HG03521 (cell line): ENCODE data around the gene CARD14.
"Not testable (repeated sequence)": the region's sequence is repeated elsewhere in the genome, so short reads cannot be mapped to it uniquely, and the experiment has no call there.

ENCODE experiments used
- ATAC-seq: cut with Tn5 transposase; IDR thresholded peaks from one replicate; pipeline ENCODE4 v1.9.1; 2021; ENCODE audit warnings: mild to moderate bottlenecking, moderate library complexity; ENCODE audit not compliant: unreplicated experiment

The CARD14 gene

GRCh38 chr17:80183581-80184422 is 14.0 kb downstream of the CARD14 start:
- no peak for ATAC-seq

GRCh38 chr17:80184423-80184714 is 14.5 kb downstream of the CARD14 start:
- no peak for ATAC-seq

GRCh38 chr17:80185968-80186367 is 16.1 kb downstream of the CARD14 start:
- no peak for ATAC-seq

GRCh38 chr17:80187090-80187489 is 17.3 kb downstream of the CARD14 start:
- no peak for ATAC-seq

- ATAC-seq: no peak
Observed at GRCh38 chr17:80187515-80187941, 17.7 kb downstream of the CARD14 start.

GRCh38 chr17:80189611-80190010 is 19.8 kb downstream of the CARD14 start:
- ATAC-seq: no peak

GRCh38 chr17:80190716-80191115 is 20.9 kb downstream of the CARD14 start:
- no peak for ATAC-seq

GRCh38 chr17:80191192-80191591 is 21.4 kb downstream of the CARD14 start:
- no peak for ATAC-seq

- ATAC-seq: no peak
Observed at GRCh38 chr17:80191865-80192661, 22.2 kb downstream of the CARD14 start.

GRCh38 chr17:80195141-80195540 is 25.3 kb downstream of the CARD14 start:
- ATAC-seq: no peak

GRCh38 chr17:80195671-80196529 is 26.1 kb downstream of the CARD14 start:
- ATAC-seq: no peak

GRCh38 chr17:80196652-80197051 is 26.8 kb downstream of the CARD14 start:
- no peak for ATAC-seq

- ATAC-seq: no peak
Observed at GRCh38 chr17:80198144-80198661, 28.4 kb downstream of the CARD14 start.

- not testable (repeated sequence) for ATAC-seq
Observed at GRCh38 chr17:80199295-80199694, 29.5 kb downstream of the CARD14 start.

GRCh38 chr17:80201446-80201845 is 31.6 kb downstream of the CARD14 start:
- no peak for ATAC-seq

GRCh38 chr17:80202197-80202596 is 32.4 kb downstream of the CARD14 start:
- ATAC-seq: no peak

GRCh38 chr17:80203471-80203963 is 33.7 kb downstream of the CARD14 start:
- ATAC-seq: no peak

- ATAC-seq: no peak
Observed at GRCh38 chr17:80204626-80205468, 35.0 kb downstream of the CARD14 start.

- no peak for ATAC-seq
Observed at GRCh38 chr17:80205811-80206210, 36.0 kb downstream of the CARD14 start.

GRCh38 chr17:80208050-80208449 is 38.2 kb downstream of the CARD14 start:
- ATAC-seq: no peak
